Keratinocyte (primary cell): Measurements from ENCODE around the gene SYNE1. TPM values are rescaled to one million over a fixed set of nuclear protein-coding genes. Genes with fewer than 3 reads are reported as not detected.

Source experiments
- DNase-seq: peaks from one replicate; pipeline ENCODE4 v3.0.0-alpha.2; 2011; ENCODE audit warnings: low read depth, missing footprints, low spot score
- FAIRE-seq: peaks from 2 replicates; lab custom pipeline; 2011; peaks lifted over from hg19 to GRCh38; lab: Jason Lieb, UNC
- H2AFZ ChIP-seq: 2 replicates; pipeline ENCODE4 v1.6.0; 2012; ENCODE audit warnings: low read length, control low read depth, inconsistent platforms; ENCODE audit not compliant: control insufficient read depth
- H3K27ac ChIP-seq: 2 replicates; pipeline ENCODE4 v1.5.1; 2011; ENCODE audit warnings: low read length; ENCODE audit not compliant: control insufficient read depth, insufficient read depth
- H3K27me3 ChIP-seq: 3 replicates; pipeline ENCODE4 v1.6.0; 2011; ENCODE audit warnings: low read length; ENCODE audit not compliant: control insufficient read depth, insufficient read depth; ENCODE audit errors: extremely low read depth
- H3K36me3 ChIP-seq, 2 experiments: 2 replicates in 1 of 2; 3 replicates in 1 of 2; pipeline ENCODE4 v1.5.1; 2011; ENCODE audit warnings: low read length in 2 of 2, mild to moderate bottlenecking in 1 of 2; ENCODE audit not compliant: control insufficient read depth in 2 of 2, insufficient read depth in 2 of 2; ENCODE audit errors: extremely low read depth in 1 of 2
- H3K4me1 ChIP-seq: 3 replicates; pipeline ENCODE4 v1.5.1; 2011; ENCODE audit warnings: low read length; ENCODE audit not compliant: control insufficient read depth, insufficient read depth; ENCODE audit errors: extremely low read depth
- H3K4me2 ChIP-seq: 3 replicates; pipeline ENCODE4 v1.6.0; 2011; ENCODE audit warnings: low read depth, low read length; ENCODE audit not compliant: control insufficient read depth, insufficient read depth; ENCODE audit errors: extremely low read depth
- H3K4me3 ChIP-seq, 3 experiments: fragments of 200-600 bp in 1 of 3; sonication (generic) in 1 of 3; 2 replicates in 2 of 3; 3 replicates in 1 of 3; pipeline ENCODE4 v1.5.1; 2011 to 2016; ENCODE audit warnings: low read length in 3 of 3, mild to moderate bottlenecking in 3 of 3, control low read depth in 2 of 3, inconsistent platforms in 1 of 3, low read depth in 1 of 3, mixed read lengths in 1 of 3, mixed run types in 1 of 3, moderate library complexity in 1 of 3; ENCODE audit not compliant: control insufficient read depth in 2 of 3, insufficient read depth in 2 of 3; ENCODE audit errors: extremely low read depth in 1 of 3
- H3K79me2 ChIP-seq: 2 replicates; pipeline ENCODE4 v1.6.0; 2012; ENCODE audit warnings: low read length; ENCODE audit not compliant: control insufficient read depth, insufficient read depth
- H3K9ac ChIP-seq: 3 replicates; pipeline ENCODE4 v1.6.0; 2011; ENCODE audit warnings: low read length; ENCODE audit not compliant: control insufficient read depth, insufficient read depth; ENCODE audit errors: extremely low read depth
- H3K9me1 ChIP-seq: 3 replicates; pipeline ENCODE4 v1.6.0; 2011; ENCODE audit warnings: low read length; ENCODE audit not compliant: control insufficient read depth, insufficient read depth; ENCODE audit errors: extremely low read depth
- H3K9me3 ChIP-seq: 2 replicates; pipeline ENCODE4 v1.5.1; 2012; ENCODE audit warnings: low read depth, low read length; ENCODE audit not compliant: control insufficient read depth
- H4K20me1 ChIP-seq: 3 replicates; pipeline ENCODE4 v1.6.0; 2011; ENCODE audit warnings: low read length; ENCODE audit not compliant: control insufficient read depth, insufficient read depth; ENCODE audit errors: extremely low read depth
- EZH2 ChIP-seq: IDR thresholded peaks from one replicate; pipeline ENCODE4 v1.6.1; 2012; ENCODE audit warnings: inconsistent platforms, mild to moderate bottlenecking, low read length, moderate library complexity
- dilution Hi-C: fragments of 300-500 bp; cut with MboI; formaldehyde crosslinking; loops from one replicate; pipeline ENCODE4 v1.7.0; 2020; ENCODE audit warnings: low sequenced_read_pairs; ENCODE audit not compliant: extremely low pct_ligation_motif_present
- polyA plus RNA-seq, 5 experiments: library from polyadenylated mRNA; depleted of rRNA in 3 of 5; stranded (reverse) in 3 of 5; stranded (forward) in 1 of 5; unstranded in 1 of 5; fragments of >200 nt; gene quantifications; 1 replicate in 1 of 5; 2 replicates in 3 of 5; 3 replicates in 1 of 5; pipeline versions ENCODE4 v1.2.1 to v1.2.3, GENCODE V29; 2011 to 2012; ENCODE audit warnings: missing spikeins in 2 of 5, low read depth in 1 of 5, low replicate concordance in 1 of 5
- TF ChIP-seq, protein P1 (sequence below), 3 experiments: IDR thresholded peaks in 1 of 3; conservative IDR thresholded peaks in 1 of 3; optimal IDR thresholded peaks in 1 of 3; 2 replicates in 2 of 3; 3 replicates in 1 of 3; pipeline versions ENCODE3 to v1.5.1; 2011; ENCODE audit warnings: low read length in 3 of 3, mild to moderate bottlenecking in 3 of 3, moderate library complexity in 2 of 3, control low read depth in 1 of 3, inconsistent platforms in 1 of 3; ENCODE audit not compliant: insufficient read depth in 2 of 3; ENCODE audit errors: extremely low read depth in 1 of 3

SYNE1 gene
- polyA plus RNA-seq, 1 donor (not counting 4 experiments of a cell fraction or from before 2014, with no cell fraction given) = 4.0 TPM

DNA sequence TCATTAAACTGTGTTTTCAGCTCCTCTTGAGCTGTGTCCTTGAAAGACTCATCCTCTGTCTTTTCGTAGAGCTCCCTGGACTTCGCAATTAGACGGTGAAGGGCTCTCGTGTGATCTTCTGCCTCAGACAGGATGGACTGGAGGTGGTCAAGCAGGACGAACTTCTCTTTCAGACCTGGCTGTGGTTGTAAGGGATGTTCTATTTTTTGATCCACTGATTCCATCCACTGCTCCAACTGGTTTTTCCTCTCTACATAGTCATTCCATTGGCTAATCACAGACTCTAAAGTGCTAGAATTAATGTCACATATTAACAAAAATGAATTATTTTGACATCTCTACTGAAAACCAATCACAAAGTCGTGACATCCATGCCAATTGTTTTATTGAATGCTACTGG, 250.1 kb downstream of the SYNE1 start:
- H4K20me1 ChIP-seq = no peaks in the 10 kb centered on the region
- DNase-seq (no peak), FAIRE-seq (no peak)
- dilution Hi-C loops = no loop called here
- no peak overlapping the region for H2AFZ ChIP-seq
- H3K9ac ChIP-seq = no peak overlapping the region
- H3K79me2 ChIP-seq = no peaks in the 10 kb centered on the region
- H3K4me3 ChIP-seq = no peak overlapping the region
- H3K4me1 ChIP-seq = no peaks in the 10 kb centered on the region
- no peak overlapping the region for H3K4me2 ChIP-seq
- no peaks in the 10 kb centered on the region for H3K27me3 ChIP-seq
- H3K9me3 ChIP-seq = no peaks in the 10 kb centered on the region
- no peak overlapping the region for H3K27ac ChIP-seq
- no peaks in the 10 kb centered on the region for H3K9me1 ChIP-seq
- TF ChIP-seq EZH2 = no peak
- TF ChIP-seq, protein P1, sequence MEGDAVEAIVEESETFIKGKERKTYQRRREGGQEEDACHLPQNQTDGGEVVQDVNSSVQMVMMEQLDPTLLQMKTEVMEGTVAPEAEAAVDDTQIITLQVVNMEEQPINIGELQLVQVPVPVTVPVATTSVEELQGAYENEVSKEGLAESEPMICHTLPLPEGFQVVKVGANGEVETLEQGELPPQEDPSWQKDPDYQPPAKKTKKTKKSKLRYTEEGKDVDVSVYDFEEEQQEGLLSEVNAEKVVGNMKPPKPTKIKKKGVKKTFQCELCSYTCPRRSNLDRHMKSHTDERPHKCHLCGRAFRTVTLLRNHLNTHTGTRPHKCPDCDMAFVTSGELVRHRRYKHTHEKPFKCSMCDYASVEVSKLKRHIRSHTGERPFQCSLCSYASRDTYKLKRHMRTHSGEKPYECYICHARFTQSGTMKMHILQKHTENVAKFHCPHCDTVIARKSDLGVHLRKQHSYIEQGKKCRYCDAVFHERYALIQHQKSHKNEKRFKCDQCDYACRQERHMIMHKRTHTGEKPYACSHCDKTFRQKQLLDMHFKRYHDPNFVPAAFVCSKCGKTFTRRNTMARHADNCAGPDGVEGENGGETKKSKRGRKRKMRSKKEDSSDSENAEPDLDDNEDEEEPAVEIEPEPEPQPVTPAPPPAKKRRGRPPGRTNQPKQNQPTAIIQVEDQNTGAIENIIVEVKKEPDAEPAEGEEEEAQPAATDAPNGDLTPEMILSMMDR (optimal IDR thresholded peaks at IDR 0.05 in 1 of 3, IDR thresholded peaks at IDR 0.05 in 1 of 3, conservative IDR thresholded peaks at IDR 0.05 in 1 of 3; ENCODE audit: extremely low read depth in 1 of 3, insufficient read depth in 2 of 3, low read length in 3 of 3) = no peak
- no peaks in the 10 kb centered on the region for H3K36me3 ChIP-seq

GRCh38 chr6:152386131-152386530, 251.0 kb downstream of the SYNE1 start:
- peaks cover 8% of the 10 kb centered on the region for H3K4me1 ChIP-seq
- H3K4me3 ChIP-seq = no peak overlapping the region
- H4K20me1 ChIP-seq = no peaks in the 10 kb centered on the region
- no peaks in the 10 kb centered on the region for H3K79me2 ChIP-seq
- H3K27ac ChIP-seq = no peak overlapping the region
- H2AFZ ChIP-seq = no peak overlapping the region
- DNase-seq (no peak), FAIRE-seq (no peak)
- H3K36me3 ChIP-seq = no peaks in the 10 kb centered on the region
- no peaks in the 10 kb centered on the region for H3K27me3 ChIP-seq
- TF ChIP-seq, protein P1 (optimal IDR thresholded peaks at IDR 0.05 in 1 of 3, IDR thresholded peaks at IDR 0.05 in 1 of 3, conservative IDR thresholded peaks at IDR 0.05 in 1 of 3; ENCODE audit: extremely low read depth in 1 of 3, insufficient read depth in 2 of 3, low read length in 3 of 3) = no peak
- no peak for TF ChIP-seq EZH2
- H3K9me1 ChIP-seq = no peaks in the 10 kb centered on the region
- H3K9ac ChIP-seq = no peak overlapping the region
- H3K9me3 ChIP-seq = no peaks in the 10 kb centered on the region
- H3K4me2 ChIP-seq = no peak overlapping the region
- dilution Hi-C loops = no loop called here
